ENCODE data around the gene HSD3B2. TPM values are rescaled to one million over a fixed set of nuclear protein-coding genes. Genes with fewer than 3 reads are reported as not detected.

Gene HSD3B2
- total and polyA plus RNA-seq, 12 donors: 0.04 TPM; not detected in 11

DNA sequence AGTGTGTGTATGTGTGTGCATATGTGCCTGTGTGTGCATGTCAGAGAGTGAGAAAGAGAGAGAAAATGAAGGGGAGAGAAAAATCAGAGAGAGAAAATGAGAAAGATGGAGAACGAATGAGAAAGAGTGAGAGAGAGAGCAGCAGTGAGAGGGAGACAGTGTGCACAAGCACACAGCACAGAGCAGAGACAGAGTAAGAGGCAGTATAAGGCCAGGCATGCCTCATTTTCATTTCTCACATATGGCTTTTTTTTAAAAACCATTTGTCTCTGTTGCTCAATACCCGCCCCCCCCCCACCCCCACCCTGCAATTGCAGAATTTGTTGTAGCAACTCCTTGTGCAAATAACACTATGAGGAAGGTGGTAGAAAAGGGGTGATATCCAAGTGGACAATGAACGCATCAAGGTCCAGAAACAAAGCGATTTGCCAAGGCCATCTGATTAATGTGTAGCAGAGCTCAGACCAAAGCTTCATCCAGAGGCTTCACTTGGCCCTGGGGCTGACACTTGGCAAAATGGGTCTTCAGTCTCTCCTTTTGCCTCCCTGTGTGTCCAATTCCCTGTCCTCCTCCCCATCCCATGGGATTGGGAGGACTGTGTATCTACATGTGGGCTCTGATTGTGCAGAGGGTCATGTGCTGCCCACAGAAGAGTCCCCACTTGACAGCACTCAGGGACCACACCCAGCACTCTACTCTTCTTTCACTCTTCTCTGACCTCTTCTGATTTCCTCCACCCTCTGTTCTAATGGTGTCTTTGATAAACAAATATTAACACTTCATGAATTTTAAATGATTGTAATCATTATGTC, 53.1 kb downstream of the HSD3B2 start:
- WGBS, 2 donors: 58 to 64% methylated on average over 4 of the region's 4 CpGs
- Histone ChIP-seq H3K4me3 (no peak overlapping the region), H3K4me1 (no peaks in the 10 kb centered on the region), H3K27me3 (peaks cover 0 to 6% (median 0%) of the 10 kb centered on the region in 7 donors), H3K9me3 (no peaks in the 10 kb centered on the region), H3K36me3 (no peaks in the 10 kb centered on the region), H3K27ac (no peak overlapping the region)
- intact Hi-C loops (cut with DNase I): no loop called here
- no peak for DNase-seq
- no peak for ATAC-seq
- TF ChIP-seq, protein P1, sequence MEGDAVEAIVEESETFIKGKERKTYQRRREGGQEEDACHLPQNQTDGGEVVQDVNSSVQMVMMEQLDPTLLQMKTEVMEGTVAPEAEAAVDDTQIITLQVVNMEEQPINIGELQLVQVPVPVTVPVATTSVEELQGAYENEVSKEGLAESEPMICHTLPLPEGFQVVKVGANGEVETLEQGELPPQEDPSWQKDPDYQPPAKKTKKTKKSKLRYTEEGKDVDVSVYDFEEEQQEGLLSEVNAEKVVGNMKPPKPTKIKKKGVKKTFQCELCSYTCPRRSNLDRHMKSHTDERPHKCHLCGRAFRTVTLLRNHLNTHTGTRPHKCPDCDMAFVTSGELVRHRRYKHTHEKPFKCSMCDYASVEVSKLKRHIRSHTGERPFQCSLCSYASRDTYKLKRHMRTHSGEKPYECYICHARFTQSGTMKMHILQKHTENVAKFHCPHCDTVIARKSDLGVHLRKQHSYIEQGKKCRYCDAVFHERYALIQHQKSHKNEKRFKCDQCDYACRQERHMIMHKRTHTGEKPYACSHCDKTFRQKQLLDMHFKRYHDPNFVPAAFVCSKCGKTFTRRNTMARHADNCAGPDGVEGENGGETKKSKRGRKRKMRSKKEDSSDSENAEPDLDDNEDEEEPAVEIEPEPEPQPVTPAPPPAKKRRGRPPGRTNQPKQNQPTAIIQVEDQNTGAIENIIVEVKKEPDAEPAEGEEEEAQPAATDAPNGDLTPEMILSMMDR (IDR thresholded peaks at IDR 0.05): no peak

DNA sequence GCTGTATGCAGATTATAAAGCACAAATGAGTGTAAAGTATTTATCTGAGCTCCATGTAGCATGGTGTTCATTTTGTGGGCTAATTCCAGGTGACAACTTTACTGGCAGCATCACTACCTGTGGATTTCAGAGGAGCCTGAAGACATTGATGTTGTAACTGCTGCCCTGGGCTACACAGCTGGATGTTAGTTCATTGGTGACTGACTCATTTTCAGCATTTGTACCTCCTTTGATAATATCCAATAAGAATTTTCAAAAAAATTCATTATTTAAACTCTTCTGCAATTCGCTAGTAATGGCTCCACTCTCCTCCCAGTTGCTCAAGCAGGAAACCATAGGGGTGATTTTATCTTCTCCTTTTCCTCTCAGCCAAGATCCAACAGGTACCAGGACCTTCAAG, 54.8 kb downstream of the HSD3B2 start:
- H3K27ac ChIP-seq: no peak overlapping the region
- H3K4me1 ChIP-seq: no peaks in the 10 kb centered on the region
- DNase-seq (no peak), ATAC-seq (no peak)
- H3K27me3 ChIP-seq: peaks cover 0 to 6% (median 0%) of the 10 kb centered on the region in 7 donors
- H3K9me3 ChIP-seq: no peaks in the 10 kb centered on the region
- H3K36me3 ChIP-seq: no peaks in the 10 kb centered on the region
- 69 to 93% methylated on average over 1 of the region's 1 CpG for whole genome bisulfite sequencing, 2 donors
- intact Hi-C loops (cut with DNase I): no loop called here
- no peak overlapping the region for H3K4me3 ChIP-seq
- TF ChIP-seq, protein P1 (IDR thresholded peaks at IDR 0.05): no peak

DNA sequence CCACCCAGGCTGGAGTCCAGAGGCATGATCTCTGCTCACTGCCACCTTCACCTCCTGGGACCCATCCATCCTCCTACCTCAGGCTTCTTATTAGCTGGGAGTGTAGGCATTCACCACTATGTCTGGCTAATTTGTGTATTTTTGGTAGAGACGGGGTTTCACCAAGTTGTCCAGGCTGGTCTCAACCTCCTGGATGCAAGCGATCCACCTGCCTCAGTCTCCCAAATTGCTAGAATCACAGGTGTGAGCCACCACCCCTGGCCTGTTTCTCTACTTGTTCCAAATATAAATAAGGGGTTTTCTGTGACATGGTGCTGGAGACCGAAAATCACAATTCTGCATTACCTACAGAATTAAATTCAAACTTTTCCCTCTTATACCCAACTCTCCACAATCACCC, 55.4 kb downstream of the HSD3B2 start:
- Histone ChIP-seq H3K27me3 (peaks cover 0 to 6% (median 0%) of the 10 kb centered on the region in 7 donors), H3K4me1 (no peaks in the 10 kb centered on the region), H3K36me3 (no peaks in the 10 kb centered on the region), H3K27ac (no peak overlapping the region), H3K9me3 (no peaks in the 10 kb centered on the region), H3K4me3 (no peak overlapping the region)
- TF ChIP-seq, protein P1 (IDR thresholded peaks at IDR 0.05): no peak
- intact Hi-C loops (cut with DNase I): no loop called here
- ATAC-seq: no peak
- 88 to 90% methylated on average over 3 of the region's 3 CpGs for WGBS, 2 donors
- no peak for DNase-seq

DNA sequence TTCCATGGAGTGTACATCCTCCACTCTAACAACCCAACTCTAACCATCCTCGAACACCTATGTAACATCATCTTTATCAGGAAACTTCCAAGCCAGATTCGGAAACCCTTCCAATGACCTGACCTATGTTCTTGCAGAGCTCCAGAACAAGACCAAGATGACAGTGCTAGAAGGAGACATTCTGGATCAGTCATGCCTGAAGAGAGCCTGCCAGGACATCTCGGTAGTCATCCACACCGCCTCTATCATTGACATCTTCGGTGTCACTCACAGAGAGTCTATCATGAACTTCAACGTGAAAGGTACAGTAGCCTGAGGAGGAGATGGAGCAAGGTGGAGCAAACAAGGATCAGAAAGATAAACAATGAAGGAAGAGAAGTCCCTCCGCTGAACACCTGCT, 56.0 kb downstream of the HSD3B2 start:
- WGBS, 2 donors: 90 to 92% methylated on average over 7 of the region's 7 CpGs
- DNase-seq (no peak), ATAC-seq (no peak)
- Histone ChIP-seq H3K4me3 (no peak overlapping the region), H3K36me3 (no peaks in the 10 kb centered on the region), H3K27me3 (peaks cover 0 to 6% (median 0%) of the 10 kb centered on the region in 7 donors), H3K27ac (no peak overlapping the region), H3K9me3 (no peaks in the 10 kb centered on the region), H3K4me1 (no peaks in the 10 kb centered on the region)
- intact Hi-C loops (cut with DNase I): no loop called here
- TF ChIP-seq, protein P1 (IDR thresholded peaks at IDR 0.05): no peak

All from heart right ventricle (tissue), 16 donors.